Skeletal muscle satellite cell (primary cell): ENCODE measurements around the gene APEX2. TPM values are rescaled to one million over a fixed set of nuclear protein-coding genes. Genes with fewer than 3 reads are reported as not detected.
"Not testable (repeated sequence)": the region's sequence is repeated elsewhere in the genome, so short reads cannot be mapped to it uniquely, and the experiment has no call there.

Source experiments
- H3K27me3 ChIP-seq: 2 replicates; pipeline ENCODE4 v1.7.0; 2013; ENCODE audit warnings: low read length; ENCODE audit not compliant: control insufficient read depth, insufficient read depth
- H3K36me3 ChIP-seq: 2 replicates; pipeline ENCODE4 v1.7.0; 2013; ENCODE audit warnings: mild to moderate bottlenecking, control low read depth, low read length; ENCODE audit not compliant: insufficient read depth
- H3K4me1 ChIP-seq: 2 replicates; pipeline ENCODE4 v1.7.0; 2013; ENCODE audit warnings: low read length; ENCODE audit not compliant: control insufficient read depth, insufficient read depth
- H3K4me2 ChIP-seq: 2 replicates; pipeline ENCODE4 v1.7.0; 2013; ENCODE audit warnings: mild to moderate bottlenecking, low read length
- H3K4me3 ChIP-seq: 2 replicates; pipeline ENCODE4 v1.7.0; 2013; ENCODE audit warnings: low read length
- H3K9ac ChIP-seq: 2 replicates; pipeline ENCODE4 v1.7.0; 2013; ENCODE audit warnings: mild to moderate bottlenecking, low read depth, low read length, moderate library complexity
- H3K9me3 ChIP-seq: replicated peaks from 2 replicates; pipeline ENCODE4 v1.7.0; 2013; ENCODE audit warnings: mild to moderate bottlenecking, control low read depth, low read length
- total RNA-seq: library from RNA; depleted of rRNA; stranded (reverse); fragments of >200 nt; gene quantifications from 2 replicates; pipeline ENCODE4 v1.2.3, GENCODE V29; 2012; rRNA removed

Gene APEX2
- total RNA-seq: 10.4 and 10.7 TPM in 2 replicates

DNA sequence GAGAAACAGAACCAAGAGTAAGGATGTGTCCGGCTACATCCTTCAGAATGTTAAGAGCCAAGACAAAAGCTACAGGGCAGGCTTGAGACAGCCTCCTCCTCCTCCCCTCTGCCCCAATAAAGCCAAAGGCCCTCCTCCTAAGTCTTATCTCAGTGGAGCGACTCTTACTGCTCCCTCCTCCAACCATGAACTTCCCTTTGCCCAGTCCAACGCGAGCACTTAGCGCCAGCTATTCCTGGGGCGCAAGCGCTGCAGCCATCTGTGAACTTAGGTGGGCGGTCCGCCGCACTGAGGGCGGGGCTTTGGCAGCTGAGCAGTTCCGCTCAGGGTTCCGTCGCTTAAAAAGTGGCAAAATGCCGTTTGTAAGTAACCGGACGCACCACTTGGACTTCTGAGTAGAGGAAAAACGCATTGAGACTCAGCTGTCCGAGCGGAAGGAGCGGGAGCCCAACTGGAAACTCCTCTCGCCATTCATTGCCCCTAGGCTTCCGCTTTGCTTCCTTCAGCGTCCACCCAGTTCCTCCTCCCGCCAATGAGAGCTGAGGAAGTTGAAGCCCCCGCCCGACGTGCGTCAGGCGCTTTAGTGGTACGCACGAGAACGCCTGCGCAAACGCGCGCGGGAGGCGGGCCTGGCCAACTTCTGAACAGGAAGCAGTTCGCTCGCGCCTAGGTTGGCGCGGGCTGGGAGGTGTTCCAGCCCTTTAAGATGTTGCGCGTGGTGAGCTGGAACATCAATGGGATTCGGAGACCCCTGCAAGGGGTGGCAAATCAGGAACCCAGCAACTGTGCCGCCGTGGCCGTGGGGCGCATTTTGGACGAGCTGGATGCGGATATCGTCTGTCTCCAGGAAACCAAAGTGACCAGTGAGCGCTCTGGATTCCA lies at the start of gene APEX2:
TSS of gene APEX2 (plus strand) at position 647 of the 882 bp plus-strand sequence. CDS start at position 707, 60 bp downstream.
- H3K4me2 ChIP-seq: peak within 1 kb of the TSS; percentile 70
- H3K36me3 ChIP-seq: peaks cover 14% of the 10 kb centered on the region
- H3K27me3 ChIP-seq: no peaks in the 10 kb centered on the region

GRCh38 chrX:54950730-54951375 lies 49.3 kb upstream of the APEX2 start:
- Histone ChIP-seq H3K4me3 (no peak overlapping the region), H3K4me1 (no peaks in the 10 kb centered on the region), H3K36me3 (no peaks in the 10 kb centered on the region), H3K9me3 (no peaks in the 10 kb centered on the region), H3K27me3 (peaks cover 3% of the 10 kb centered on the region), H3K4me2 (no peak overlapping the region), H3K9ac (no peak overlapping the region)

More for the DNA sequence above, at the start of gene APEX2:
- Histone ChIP-seq H3K9me3 (no peaks in the 10 kb centered on the region), H3K4me1 (no peaks in the 10 kb centered on the region), H3K4me3 (peak within 1 kb of the TSS; percentile 80), H3K9ac (peak within 1 kb of the TSS; percentile 91)

DNA sequence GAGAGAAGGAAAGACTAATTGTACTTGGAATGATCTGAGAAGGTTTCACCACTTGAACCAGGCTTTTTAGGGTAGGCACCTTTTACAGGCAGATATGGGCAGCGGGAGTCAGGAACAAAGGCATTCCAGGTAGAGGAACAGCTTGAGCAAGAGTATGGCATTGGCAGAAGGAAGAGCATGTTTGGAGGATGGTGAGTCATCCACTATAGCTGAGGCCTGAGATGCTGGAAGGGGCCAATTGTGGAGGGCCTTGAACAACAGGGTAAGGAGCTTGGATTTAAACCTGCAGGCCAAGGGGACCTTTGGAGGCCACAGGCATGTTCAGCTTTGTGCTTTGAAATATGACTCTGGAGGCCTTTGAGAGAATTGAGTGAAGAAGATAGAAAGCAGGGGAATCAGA lies 38.4 kb upstream of the APEX2 start:
- H3K9me3 ChIP-seq: no peaks in the 10 kb centered on the region
- peaks cover 9% of the 10 kb centered on the region for H3K27me3 ChIP-seq
- no peak overlapping the region for H3K4me2 ChIP-seq
- H3K4me3 ChIP-seq: no peak overlapping the region
- H3K36me3 ChIP-seq: no peaks in the 10 kb centered on the region
- H3K4me1 ChIP-seq: no peaks in the 10 kb centered on the region
- H3K9ac ChIP-seq: no peak overlapping the region

- H3K4me3 ChIP-seq: no peak overlapping the region
- H3K9ac ChIP-seq: no peak overlapping the region
- no peaks in the 10 kb centered on the region for H3K9me3 ChIP-seq
- no peaks in the 10 kb centered on the region for H3K4me1 ChIP-seq
- H3K4me2 ChIP-seq: no peak overlapping the region
- peaks cover 4% of the 10 kb centered on the region for H3K27me3 ChIP-seq
- H3K36me3 ChIP-seq: no peaks in the 10 kb centered on the region
Measured at GRCh38 chrX:54964766-54965497, 35.2 kb upstream of the APEX2 start.

DNA sequence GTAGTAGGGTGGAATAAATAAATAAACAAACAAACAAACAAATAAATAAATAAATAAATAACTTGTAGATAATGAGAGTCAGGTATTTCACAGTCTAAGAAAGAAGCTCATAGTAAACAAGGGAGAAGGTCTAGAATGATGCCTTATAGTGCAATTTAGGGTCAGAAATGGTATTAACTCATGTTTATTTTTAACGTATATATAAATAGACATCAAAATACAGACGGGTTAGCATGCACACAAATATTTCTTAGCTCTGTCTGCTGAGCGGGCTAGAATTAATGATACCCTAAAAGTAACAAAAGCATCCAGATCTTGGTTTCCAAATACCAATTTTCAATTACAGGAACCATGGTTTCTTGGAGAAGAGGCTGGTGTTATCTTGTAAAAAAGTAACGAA lies 22.8 kb upstream of the APEX2 start:
- H3K36me3 ChIP-seq: no peaks in the 10 kb centered on the region
- H3K4me3 ChIP-seq: no peak overlapping the region
- H3K9ac ChIP-seq: no peak overlapping the region
- H3K9me3 ChIP-seq: no peaks in the 10 kb centered on the region
- H3K4me1 ChIP-seq: no peaks in the 10 kb centered on the region
- no peaks in the 10 kb centered on the region for H3K27me3 ChIP-seq
- H3K4me2 ChIP-seq: no peak overlapping the region

GRCh38 chrX:54978448-54978847 lies 21.7 kb upstream of the APEX2 start:
- no peaks in the 10 kb centered on the region for H3K4me1 ChIP-seq
- H3K4me3 ChIP-seq: no peak overlapping the region
- no peaks in the 10 kb centered on the region for H3K27me3 ChIP-seq
- H3K9me3 ChIP-seq: no peaks in the 10 kb centered on the region
- H3K9ac ChIP-seq: no peak overlapping the region
- H3K36me3 ChIP-seq: no peaks in the 10 kb centered on the region
- H3K4me2 ChIP-seq: no peak overlapping the region

DNA sequence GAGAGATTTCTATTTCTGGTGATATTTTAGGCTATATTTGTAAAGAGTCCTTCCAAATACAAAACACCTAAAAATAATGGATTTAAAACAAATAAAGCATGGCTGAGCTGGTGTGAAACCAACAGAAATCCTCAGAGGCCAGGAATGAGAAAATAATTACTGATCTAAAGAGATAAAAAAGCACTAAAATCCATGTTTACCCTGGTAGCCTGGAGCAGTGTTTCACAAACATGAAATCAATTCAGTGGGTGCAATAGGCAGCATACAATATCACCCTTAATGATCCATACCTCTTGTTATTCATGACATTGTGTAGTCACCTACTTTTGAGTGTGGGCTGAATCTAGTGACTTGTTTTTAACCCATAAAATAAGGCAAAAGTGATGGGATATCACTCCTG lies 20.7 kb upstream of the APEX2 start:
- no peaks in the 10 kb centered on the region for H3K4me1 ChIP-seq
- no peaks in the 10 kb centered on the region for H3K36me3 ChIP-seq
- H3K9ac ChIP-seq: no peak overlapping the region
- H3K9me3 ChIP-seq: no peaks in the 10 kb centered on the region
- peaks cover under 1% of the 10 kb centered on the region for H3K27me3 ChIP-seq
- H3K4me3 ChIP-seq: no peak overlapping the region
- no peak overlapping the region for H3K4me2 ChIP-seq

DNA sequence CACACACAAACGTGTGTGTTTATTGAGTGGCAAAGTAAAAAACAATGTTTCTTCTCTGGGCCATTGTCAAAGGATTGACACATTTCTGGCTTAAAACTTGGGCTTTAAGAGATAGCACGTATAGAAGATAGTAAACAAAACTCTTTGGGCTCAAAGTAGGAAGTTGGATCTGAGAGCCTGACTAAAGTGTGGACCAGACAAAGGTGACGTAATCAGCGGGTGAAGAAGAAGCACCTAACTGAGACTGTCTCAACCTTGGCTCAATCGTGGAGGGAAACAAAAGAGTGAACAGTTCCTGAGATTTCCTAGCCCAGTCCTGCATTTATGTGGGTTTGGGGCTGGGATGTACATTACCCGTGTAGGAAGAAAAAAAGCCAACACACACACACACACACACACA lies 19.8 kb upstream of the APEX2 start:
- Histone ChIP-seq H3K4me2 (no peak overlapping the region), H3K4me1 (no peaks in the 10 kb centered on the region), H3K9me3 (no peaks in the 10 kb centered on the region), H3K36me3 (no peaks in the 10 kb centered on the region), H3K27me3 (peaks cover 4% of the 10 kb centered on the region), H3K9ac (no peak overlapping the region), H3K4me3 (no peak overlapping the region)

DNA sequence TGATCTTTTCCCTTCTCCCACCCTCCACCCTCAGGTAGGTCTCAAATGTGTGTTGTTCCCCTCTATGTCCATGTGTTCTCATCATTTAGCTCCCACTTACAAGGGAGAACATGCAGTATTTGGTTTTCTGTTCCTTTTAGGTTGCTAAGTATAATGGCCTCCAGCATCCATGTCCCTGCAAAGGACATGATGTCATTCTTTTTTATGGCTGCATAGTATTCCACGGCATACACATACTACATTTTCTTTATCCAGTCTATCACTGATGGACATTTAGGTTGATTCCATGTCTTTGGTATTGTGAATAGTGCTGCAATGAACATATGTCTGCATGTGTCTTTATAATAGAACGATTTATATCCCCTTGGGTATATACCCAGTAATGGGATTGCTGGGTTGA lies 16.9 kb upstream of the APEX2 start:
- H3K4me1 ChIP-seq, H3K4me3 ChIP-seq, H3K27me3 ChIP-seq, H3K4me2 ChIP-seq, H3K9ac ChIP-seq, H3K36me3 ChIP-seq, H3K9me3 ChIP-seq: not testable (repeated sequence)

- peaks cover 10% of the 10 kb centered on the region for H3K27me3 ChIP-seq
- H3K9ac ChIP-seq: no peak overlapping the region
- H3K4me2 ChIP-seq: no peak overlapping the region
- H3K4me3 ChIP-seq: no peak overlapping the region
- H3K9me3 ChIP-seq: no peaks in the 10 kb centered on the region
- H3K36me3 ChIP-seq: no peaks in the 10 kb centered on the region
- no peaks in the 10 kb centered on the region for H3K4me1 ChIP-seq
Measured at GRCh38 chrX:54991706-54992105, 8.5 kb upstream of the APEX2 start.

GRCh38 chrX:54992911-54993622 lies 7.1 kb upstream of the APEX2 start:
- no peak overlapping the region for H3K4me3 ChIP-seq
- H3K36me3 ChIP-seq: no peaks in the 10 kb centered on the region
- no peak overlapping the region for H3K9ac ChIP-seq
- H3K4me2 ChIP-seq: no peak overlapping the region
- peaks cover 10% of the 10 kb centered on the region for H3K27me3 ChIP-seq
- H3K4me1 ChIP-seq: no peaks in the 10 kb centered on the region
- no peaks in the 10 kb centered on the region for H3K9me3 ChIP-seq
